ENCODE measurements around the gene DR1.

DNA sequence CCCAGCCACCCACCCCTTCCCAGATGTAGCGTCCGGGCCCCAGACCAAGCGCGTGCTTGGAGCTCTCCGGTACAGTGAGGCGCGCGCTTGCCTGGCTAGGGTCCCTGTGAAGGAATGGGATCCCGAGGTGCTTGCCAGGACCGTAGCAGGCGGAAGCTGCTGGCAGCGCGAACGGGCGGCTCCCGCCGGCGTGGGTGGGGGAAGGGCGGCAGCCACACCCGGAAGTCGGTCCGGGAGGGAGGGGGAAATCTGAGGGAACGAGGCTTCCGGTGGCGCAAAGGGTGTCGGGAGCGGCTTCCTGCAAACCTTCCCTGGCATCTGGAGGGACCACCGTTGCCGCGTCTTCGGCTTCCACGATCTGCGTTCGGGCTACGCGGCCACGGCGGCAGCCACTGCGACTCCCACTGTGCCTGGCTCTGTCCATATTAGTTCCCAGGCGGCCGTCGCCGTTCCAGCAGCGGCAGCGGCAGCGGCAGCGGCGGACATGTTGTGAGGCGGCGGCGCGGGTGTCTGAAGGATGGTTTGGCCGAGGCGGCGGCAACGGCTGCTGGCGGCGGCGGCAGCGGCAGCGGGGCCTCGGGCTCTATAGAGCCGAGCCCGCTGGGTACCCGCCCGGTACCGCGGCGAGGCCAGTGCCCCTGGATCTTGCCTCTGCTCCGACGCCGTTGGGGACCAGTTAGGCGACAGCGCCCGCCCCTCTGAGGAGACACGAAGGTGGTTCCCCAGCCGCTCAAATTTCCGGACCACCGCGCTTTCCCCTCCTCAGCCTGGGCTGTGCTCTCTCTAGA lies at the start of gene DR1:
- TF ChIP-seq, protein P1, sequence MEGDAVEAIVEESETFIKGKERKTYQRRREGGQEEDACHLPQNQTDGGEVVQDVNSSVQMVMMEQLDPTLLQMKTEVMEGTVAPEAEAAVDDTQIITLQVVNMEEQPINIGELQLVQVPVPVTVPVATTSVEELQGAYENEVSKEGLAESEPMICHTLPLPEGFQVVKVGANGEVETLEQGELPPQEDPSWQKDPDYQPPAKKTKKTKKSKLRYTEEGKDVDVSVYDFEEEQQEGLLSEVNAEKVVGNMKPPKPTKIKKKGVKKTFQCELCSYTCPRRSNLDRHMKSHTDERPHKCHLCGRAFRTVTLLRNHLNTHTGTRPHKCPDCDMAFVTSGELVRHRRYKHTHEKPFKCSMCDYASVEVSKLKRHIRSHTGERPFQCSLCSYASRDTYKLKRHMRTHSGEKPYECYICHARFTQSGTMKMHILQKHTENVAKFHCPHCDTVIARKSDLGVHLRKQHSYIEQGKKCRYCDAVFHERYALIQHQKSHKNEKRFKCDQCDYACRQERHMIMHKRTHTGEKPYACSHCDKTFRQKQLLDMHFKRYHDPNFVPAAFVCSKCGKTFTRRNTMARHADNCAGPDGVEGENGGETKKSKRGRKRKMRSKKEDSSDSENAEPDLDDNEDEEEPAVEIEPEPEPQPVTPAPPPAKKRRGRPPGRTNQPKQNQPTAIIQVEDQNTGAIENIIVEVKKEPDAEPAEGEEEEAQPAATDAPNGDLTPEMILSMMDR (IDR thresholded peaks at IDR 0.05 in 8 of 11, conservative IDR thresholded peaks at IDR 0.05 in 3 of 11), result peak in 1 of 11 experiments; percentile 2
- peak; percentile 98 to 99 (median 98) for TF ChIP-seq POLR2AphosphoS5 (IDR thresholded peaks at IDR 0.05)
